GM18909 (cell line): ENCODE measurements around the gene TLE6.
"Not testable (repeated sequence)": the region's sequence is repeated elsewhere in the genome, so short reads cannot be mapped to it uniquely, and the experiment has no call there.

ENCODE experiments used
- ATAC-seq: cut with Tn5 transposase; IDR thresholded peaks from one replicate; pipeline ENCODE4 v1.9.1; 2021; ENCODE audit warnings: mild to moderate bottlenecking; ENCODE audit not compliant: unreplicated experiment, poor library complexity

Gene TLE6

GRCh38 chr19:2977001-2977745, at the start of gene TLE6:
Gene TLE6, plus strand, starts transcription at chr19:2977564. Its CDS starts 670 bp downstream, at chr19:2978234.
- peak; percentile 96 for ATAC-seq

GRCh38 chr19:2933490-2933910, 43.9 kb upstream of the TLE6 start:
- ATAC-seq: no peak

- not testable (repeated sequence) for ATAC-seq
These were observed 41.5 kb upstream of the TLE6 start for GRCh38 chr19:2935863-2936262.

GRCh38 chr19:2942928-2943640, 34.3 kb upstream of the TLE6 start:
- ATAC-seq: no peak

GRCh38 chr19:2944403-2944774, 33.0 kb upstream of the TLE6 start:
- ATAC-seq: no peak

GRCh38 chr19:2944775-2945574, 32.4 kb upstream of the TLE6 start, which contains the start of gene ZNF77:
Gene ZNF77, minus strand, starts transcription at chr19:2944971. Its CDS starts 131 bp downstream, at chr19:2944840.
- ATAC-seq: peak; percentile 96

- ATAC-seq: no peak
These were observed 31.7 kb upstream of the TLE6 start for GRCh38 chr19:2945575-2946184.

GRCh38 chr19:2949939-2950285, 27.5 kb upstream of the TLE6 start:
- ATAC-seq: peak; percentile 9

- peak; percentile 93 for ATAC-seq
These were observed 26.9 kb upstream of the TLE6 start for GRCh38 chr19:2950286-2951124.

- no peak for ATAC-seq
These were observed 24.3 kb upstream of the TLE6 start for GRCh38 chr19:2952953-2953481.

GRCh38 chr19:2957160-2957559, 20.2 kb upstream of the TLE6 start:
- no peak for ATAC-seq

- no peak for ATAC-seq
These were observed 17.2 kb upstream of the TLE6 start for GRCh38 chr19:2960120-2960519.

GRCh38 chr19:2962018-2962670, 15.2 kb upstream of the TLE6 start:
- no peak for ATAC-seq

- ATAC-seq: no peak
These were observed 14.2 kb upstream of the TLE6 start for GRCh38 chr19:2963122-2963521.

GRCh38 chr19:2963631-2964030, 13.7 kb upstream of the TLE6 start:
- ATAC-seq: not testable (repeated sequence)

GRCh38 chr19:2964874-2965273, 12.5 kb upstream of the TLE6 start:
- no peak for ATAC-seq

- no peak for ATAC-seq
These were observed 9.4 kb upstream of the TLE6 start for GRCh38 chr19:2967972-2968371.

- ATAC-seq: no peak
These were observed 8.3 kb upstream of the TLE6 start for GRCh38 chr19:2969104-2969504.
